GM23338 (cell line): ENCODE results near the gene RFX8. TPM values are rescaled to one million over a fixed set of nuclear protein-coding genes. Genes with fewer than 3 reads are reported as not detected.

ENCODE experiments used
- ATAC-seq: fragments of 200-7000 bp; cut with Tn5 transposase; 3 replicates; pipeline ENCODE4 v1.9.1; 2020
- DNase-seq: peaks from one replicate; pipeline ENCODE4 v3.0.0-alpha.2; 2015; ENCODE audit warnings: low spot score
- H2AFZ ChIP-seq: fragments of 200-600 bp; sonication (generic); 2 replicates; pipeline ENCODE4 v1.8.0; 2016; ENCODE audit warnings: antibody characterized with exemption, mild to moderate bottlenecking, moderate library complexity
- H3F3A ChIP-seq: fragments of 200-600 bp; sonication (generic); replicated peaks from 2 replicates; pipeline ENCODE4 v1.8.0; 2017; ENCODE audit warnings: antibody characterized with exemption, mixed run types, low read depth
- H3K27ac ChIP-seq: fragments of 200-600 bp; sonication (generic); 2 replicates; pipeline ENCODE4 v1.6.1; 2016; ENCODE audit warnings: low read depth
- H3K27me3 ChIP-seq: fragments of 200-600 bp; sonication (generic); 2 replicates; pipeline ENCODE4 v1.8.0; 2016; ENCODE audit warnings: mild to moderate bottlenecking, mixed run types, moderate library complexity; ENCODE audit not compliant: insufficient read depth
- H3K36me3 ChIP-seq: fragments of 200-600 bp; sonication (generic); 2 replicates; pipeline ENCODE4 v1.8.0; 2016; ENCODE audit warnings: mild to moderate bottlenecking; ENCODE audit not compliant: insufficient read depth
- H3K4me1 ChIP-seq: fragments of 200-600 bp; sonication (generic); 2 replicates; pipeline ENCODE4 v1.8.0; 2016; ENCODE audit warnings: mild to moderate bottlenecking, moderate library complexity; ENCODE audit not compliant: insufficient read depth
- H3K4me2 ChIP-seq: fragments of 200-600 bp; sonication (generic); 2 replicates; pipeline ENCODE4 v1.7.1; 2017; ENCODE audit warnings: mixed run types
- H3K4me3 ChIP-seq: fragments of 200-600 bp; sonication (generic); 2 replicates; pipeline ENCODE4 v1.6.1; 2016; ENCODE audit warnings: mixed run types
- H3K79me2 ChIP-seq: fragments of 200-600 bp; sonication (generic); replicated peaks from 2 replicates; pipeline ENCODE4 v1.8.0; 2017; ENCODE audit warnings: mild to moderate bottlenecking; ENCODE audit not compliant: insufficient read depth
- H3K9me2 ChIP-seq: fragments of 200-600 bp; sonication (generic); 2 replicates; pipeline ENCODE4 v1.8.0; 2017; ENCODE audit not compliant: insufficient read depth
- H4K20me1 ChIP-seq: fragments of 200-600 bp; sonication (generic); replicated peaks from 2 replicates; pipeline ENCODE4 v1.8.0; 2017; ENCODE audit warnings: mild to moderate bottlenecking; ENCODE audit not compliant: insufficient read depth
- H3K27ac Mint-ChIP-seq: 2 replicates; pipeline ENCODE4 v1.8.0; 2020; ENCODE audit warnings: inconsistent platforms, mild to moderate bottlenecking, moderate library complexity, mixed read lengths
- H3K27me3 Mint-ChIP-seq: 3 replicates; pipeline ENCODE4 v1.8.0; 2022; ENCODE audit warnings: low read depth, mild to moderate bottlenecking, moderate library complexity, mixed read lengths, inconsistent platforms; ENCODE audit not compliant: insufficient read depth, poor library complexity
- H3K36me3 Mint-ChIP-seq: 3 replicates; pipeline ENCODE4 v1.8.0; 2021; ENCODE audit warnings: low read depth, mild to moderate bottlenecking, inconsistent platforms, moderate library complexity, mixed read lengths
- H3K4me1 Mint-ChIP-seq: 3 replicates; pipeline ENCODE4 v1.8.0; 2020; ENCODE audit warnings: mild to moderate bottlenecking, inconsistent platforms, mixed read lengths
- H3K4me3 Mint-ChIP-seq: 3 replicates; pipeline ENCODE4 v1.8.0; 2021; ENCODE audit warnings: moderate library complexity, mild to moderate bottlenecking, inconsistent platforms, mixed read lengths
- H3K9me3 Mint-ChIP-seq: 3 replicates; pipeline ENCODE4 v1.8.0; 2020; ENCODE audit warnings: moderate library complexity, mild to moderate bottlenecking, inconsistent platforms, mixed read lengths
- CREB1 ChIP-seq: fragments of 250-450 bp; sonication (Bioruptor Pico); IDR thresholded peaks from 2 replicates; pipeline ENCODE4 v1.5.0; 2020; ENCODE audit warnings: low read depth, mild to moderate bottlenecking, moderate library complexity
- ETS1 ChIP-seq: IDR thresholded peaks from 2 replicates; pipeline ENCODE4 v1.6.1; 2016; ENCODE audit warnings: antibody characterized with exemption
- EZH2 ChIP-seq: fragments of 200-600 bp; sonication (generic); IDR thresholded peaks from one replicate; pipeline ENCODE4 v1.8.0; 2017; ENCODE audit warnings: antibody characterized with exemption, mild to moderate bottlenecking, low read depth; ENCODE audit not compliant: unreplicated experiment
- EZH2phosphoT487 ChIP-seq: fragments of 200-600 bp; sonication (generic); IDR thresholded peaks from one replicate; pipeline ENCODE4 v1.8.1; 2018; ENCODE audit warnings: antibody characterized with exemption; ENCODE audit not compliant: unreplicated experiment
- JUNB ChIP-seq: IDR thresholded peaks from one replicate; pipeline ENCODE4 v1.6.1; 2016; ENCODE audit warnings: antibody characterized with exemption; ENCODE audit not compliant: unreplicated experiment
- NANOG ChIP-seq: IDR thresholded peaks from 2 replicates; pipeline ENCODE4 v1.6.1; 2016; ENCODE audit warnings: antibody characterized with exemption, borderline replicate concordance
- POLR2AphosphoS5 ChIP-seq: IDR thresholded peaks from 2 replicates; pipeline ENCODE4 v1.6.1; 2016; ENCODE audit warnings: antibody characterized with exemption, low read depth
- STAT1 ChIP-seq: IDR thresholded peaks from one replicate; pipeline ENCODE4 v1.6.1; 2016; ENCODE audit warnings: antibody characterized with exemption; ENCODE audit not compliant: unreplicated experiment
- ZNF114 ChIP-seq: fragments of 250-450 bp; sonication (Bioruptor Pico); IDR thresholded peaks from 2 replicates; pipeline ENCODE4 v1.5.0; 2020; ENCODE audit warnings: mild to moderate bottlenecking, moderate library complexity
- ZNF331 ChIP-seq: fragments of 250-450 bp; sonication (Bioruptor Pico); IDR thresholded peaks from 2 replicates; pipeline ENCODE4 v1.5.0; 2020; ENCODE audit warnings: low read depth, mild to moderate bottlenecking, moderate library complexity
- ZNF462 ChIP-seq: fragments of 250-450 bp; sonication (Bioruptor Pico); IDR thresholded peaks from 2 replicates; pipeline ENCODE4 v1.5.0; 2020; ENCODE audit warnings: mild to moderate bottlenecking, moderate library complexity
- polyA plus RNA-seq: library from polyadenylated mRNA; unstranded; fragments of >200 nt; fragmentation: Nextera tagmentation; extraction: Ambion mirVana; gene quantifications from 2 replicates; pipeline ENCODE4 v1.2.1, GENCODE V29; 2016
- total RNA-seq: library from RNA; depleted of rRNA; stranded (reverse); fragments of >200 nt; shearing (Covaris generic); gene quantifications from 2 replicates; pipeline ENCODE4 v1.2.3, GENCODE V29; 2014
- TF ChIP-seq, protein P1 (sequence below): IDR thresholded peaks from one replicate; pipeline ENCODE4 v1.6.1; 2018; ENCODE audit warnings: antibody characterized with exemption; ENCODE audit not compliant: unreplicated experiment
- TF ChIP-seq, protein P2 (sequence below), 2 experiments: fragments of 200-600 bp in 1 of 2; sonication (generic) in 1 of 2; conservative IDR thresholded peaks; 2 replicates each; pipeline versions ENCODE4 v1.5.1 to v1.6.1; 2016 to 2017; ENCODE audit warnings: antibody characterized with exemption in 2 of 2, low read depth in 2 of 2, mild to moderate bottlenecking in 2 of 2, moderate library complexity in 1 of 2

RFX8 gene
- total and polyA plus RNA-seq, 2 experiments from 2014 or later: 0.65 to 1.5 TPM

DNA sequence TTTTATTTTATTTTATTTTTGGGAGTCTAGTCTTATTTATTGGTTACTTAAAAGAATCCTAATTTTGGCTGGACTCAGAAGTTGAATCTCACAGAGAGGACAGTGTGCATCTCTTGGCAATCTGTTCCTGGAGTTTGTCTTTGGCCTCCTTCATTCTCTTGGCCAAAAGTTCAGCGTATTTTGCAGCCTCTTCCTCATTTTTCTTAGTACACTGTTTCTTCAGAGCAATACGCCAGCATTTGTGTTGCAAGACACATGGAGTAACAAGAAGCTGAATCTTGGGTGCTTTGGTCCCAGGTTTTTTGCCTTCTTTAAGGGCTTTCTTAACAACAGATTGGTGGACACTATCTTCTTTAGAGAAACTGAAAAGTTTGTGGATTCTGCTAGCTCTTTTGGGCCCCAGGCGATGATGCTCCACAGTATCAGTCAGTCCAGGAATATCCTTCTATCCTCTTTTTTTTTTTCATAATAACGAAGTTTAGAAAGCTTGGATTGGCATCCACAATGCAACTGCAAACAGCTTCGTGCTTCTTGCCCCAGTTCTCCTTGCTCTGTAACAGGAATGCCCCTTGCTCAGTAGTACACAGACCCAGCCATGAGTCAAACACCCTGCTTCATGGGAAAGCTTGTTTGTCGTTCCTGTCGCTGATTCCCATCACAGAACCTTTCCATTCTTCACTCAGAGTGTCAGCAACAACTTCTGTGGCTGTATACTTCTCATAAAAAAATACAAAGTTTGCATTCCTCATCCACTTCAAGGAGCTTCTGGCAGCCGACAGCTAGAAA lies 34.8 kb upstream of the RFX8 start:
- no peaks in the 10 kb centered on the region for H3K79me2 ChIP-seq
- H3K36me3 ChIP-seq: no peaks in the 10 kb centered on the region
- H3K36me3 Mint-ChIP-seq: peaks cover 7% of the 10 kb centered on the region; the same call in 1 of the 3 replicates
- ATAC-seq (no peak), DNase-seq (no peak)
- peak overlapping the region; percentile 78 for H2AFZ ChIP-seq
- no peak overlapping the region for H3K27ac ChIP-seq
- peaks cover 2% of the 10 kb centered on the region for H3K27me3 Mint-ChIP-seq
- no peak overlapping the region for H3K4me2 ChIP-seq
- H3F3A ChIP-seq: no peaks in the 10 kb centered on the region
- TF ChIP-seq ZNF331 (CRISPR knock-in tag) (no peak), CREB1 (CRISPR knock-in tag) (no peak), JUNB (no peak), ZNF462 (no peak), ZNF114 (CRISPR knock-in tag) (no peak), EZH2phosphoT487 (no peak), NANOG (no peak), ETS1 (no peak), EZH2 (no peak), STAT1 (no peak), POLR2AphosphoS5 (no peak)
- TF ChIP-seq, protein P1, sequence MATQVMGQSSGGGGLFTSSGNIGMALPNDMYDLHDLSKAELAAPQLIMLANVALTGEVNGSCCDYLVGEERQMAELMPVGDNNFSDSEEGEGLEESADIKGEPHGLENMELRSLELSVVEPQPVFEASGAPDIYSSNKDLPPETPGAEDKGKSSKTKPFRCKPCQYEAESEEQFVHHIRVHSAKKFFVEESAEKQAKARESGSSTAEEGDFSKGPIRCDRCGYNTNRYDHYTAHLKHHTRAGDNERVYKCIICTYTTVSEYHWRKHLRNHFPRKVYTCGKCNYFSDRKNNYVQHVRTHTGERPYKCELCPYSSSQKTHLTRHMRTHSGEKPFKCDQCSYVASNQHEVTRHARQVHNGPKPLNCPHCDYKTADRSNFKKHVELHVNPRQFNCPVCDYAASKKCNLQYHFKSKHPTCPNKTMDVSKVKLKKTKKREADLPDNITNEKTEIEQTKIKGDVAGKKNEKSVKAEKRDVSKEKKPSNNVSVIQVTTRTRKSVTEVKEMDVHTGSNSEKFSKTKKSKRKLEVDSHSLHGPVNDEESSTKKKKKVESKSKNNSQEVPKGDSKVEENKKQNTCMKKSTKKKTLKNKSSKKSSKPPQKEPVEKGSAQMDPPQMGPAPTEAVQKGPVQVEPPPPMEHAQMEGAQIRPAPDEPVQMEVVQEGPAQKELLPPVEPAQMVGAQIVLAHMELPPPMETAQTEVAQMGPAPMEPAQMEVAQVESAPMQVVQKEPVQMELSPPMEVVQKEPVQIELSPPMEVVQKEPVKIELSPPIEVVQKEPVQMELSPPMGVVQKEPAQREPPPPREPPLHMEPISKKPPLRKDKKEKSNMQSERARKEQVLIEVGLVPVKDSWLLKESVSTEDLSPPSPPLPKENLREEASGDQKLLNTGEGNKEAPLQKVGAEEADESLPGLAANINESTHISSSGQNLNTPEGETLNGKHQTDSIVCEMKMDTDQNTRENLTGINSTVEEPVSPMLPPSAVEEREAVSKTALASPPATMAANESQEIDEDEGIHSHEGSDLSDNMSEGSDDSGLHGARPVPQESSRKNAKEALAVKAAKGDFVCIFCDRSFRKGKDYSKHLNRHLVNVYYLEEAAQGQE: no peak
- TF ChIP-seq, protein P2, sequence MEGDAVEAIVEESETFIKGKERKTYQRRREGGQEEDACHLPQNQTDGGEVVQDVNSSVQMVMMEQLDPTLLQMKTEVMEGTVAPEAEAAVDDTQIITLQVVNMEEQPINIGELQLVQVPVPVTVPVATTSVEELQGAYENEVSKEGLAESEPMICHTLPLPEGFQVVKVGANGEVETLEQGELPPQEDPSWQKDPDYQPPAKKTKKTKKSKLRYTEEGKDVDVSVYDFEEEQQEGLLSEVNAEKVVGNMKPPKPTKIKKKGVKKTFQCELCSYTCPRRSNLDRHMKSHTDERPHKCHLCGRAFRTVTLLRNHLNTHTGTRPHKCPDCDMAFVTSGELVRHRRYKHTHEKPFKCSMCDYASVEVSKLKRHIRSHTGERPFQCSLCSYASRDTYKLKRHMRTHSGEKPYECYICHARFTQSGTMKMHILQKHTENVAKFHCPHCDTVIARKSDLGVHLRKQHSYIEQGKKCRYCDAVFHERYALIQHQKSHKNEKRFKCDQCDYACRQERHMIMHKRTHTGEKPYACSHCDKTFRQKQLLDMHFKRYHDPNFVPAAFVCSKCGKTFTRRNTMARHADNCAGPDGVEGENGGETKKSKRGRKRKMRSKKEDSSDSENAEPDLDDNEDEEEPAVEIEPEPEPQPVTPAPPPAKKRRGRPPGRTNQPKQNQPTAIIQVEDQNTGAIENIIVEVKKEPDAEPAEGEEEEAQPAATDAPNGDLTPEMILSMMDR (conservative IDR thresholded peaks at IDR 0.05; ENCODE audit: low read depth in 2 of 2): no peak
- no peak overlapping the region for H3K4me3 Mint-ChIP-seq
- H3K9me2 ChIP-seq: no peaks in the 10 kb centered on the region; the same call in 1 of the 2 replicates
- no peaks in the 10 kb centered on the region for H3K27me3 ChIP-seq
- H3K9me3 Mint-ChIP-seq: no peaks in the 10 kb centered on the region
- H4K20me1 ChIP-seq: no peaks in the 10 kb centered on the region
- H3K4me3 ChIP-seq: no peak overlapping the region
- H3K4me1 ChIP-seq: no peaks in the 10 kb centered on the region
- H3K4me1 Mint-ChIP-seq: no peaks in the 10 kb centered on the region
- H3K27ac Mint-ChIP-seq: no peak overlapping the region
